IPS-11a (cell line): ENCODE measurements around the gene KRTAP10-6.
"Not testable (repeated sequence)": the region's sequence is repeated elsewhere in the genome, so short reads cannot be mapped to it uniquely, and the experiment has no call there.

Experiments used
- H3K4me3 ChIP-seq: one replicate; pipeline ENCODE4 v1.5.1; 2013; ENCODE audit warnings: low read depth, low read length, control low read depth

KRTAP10-6 gene

DNA sequence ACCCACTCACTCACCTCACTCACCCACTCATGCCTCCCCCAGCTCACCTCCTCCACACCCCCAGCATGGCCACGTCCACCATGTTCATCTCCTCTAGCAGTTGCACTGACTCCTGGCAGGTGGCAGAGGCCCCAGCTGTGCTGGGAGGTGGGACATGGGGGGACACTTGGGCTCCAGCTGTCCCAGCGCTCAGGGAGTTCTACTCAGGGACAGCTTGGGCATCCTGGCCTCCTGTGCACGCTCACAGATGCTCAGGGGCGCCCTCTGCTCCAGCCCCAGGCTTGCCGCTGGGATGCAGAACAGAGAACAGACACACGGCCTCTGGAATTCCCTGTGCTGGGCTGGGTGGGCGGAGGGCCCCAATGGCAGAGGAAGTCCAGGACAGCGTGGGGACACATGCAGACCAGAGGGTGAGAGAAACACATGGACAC lies 24.8 kb upstream of the KRTAP10-6 start:
- H3K4me3 ChIP-seq: no peak overlapping the region

GRCh38 chr21:44616591-44616926 lies 24.3 kb upstream of the KRTAP10-6 start:
- no peak overlapping the region for H3K4me3 ChIP-seq

DNA sequence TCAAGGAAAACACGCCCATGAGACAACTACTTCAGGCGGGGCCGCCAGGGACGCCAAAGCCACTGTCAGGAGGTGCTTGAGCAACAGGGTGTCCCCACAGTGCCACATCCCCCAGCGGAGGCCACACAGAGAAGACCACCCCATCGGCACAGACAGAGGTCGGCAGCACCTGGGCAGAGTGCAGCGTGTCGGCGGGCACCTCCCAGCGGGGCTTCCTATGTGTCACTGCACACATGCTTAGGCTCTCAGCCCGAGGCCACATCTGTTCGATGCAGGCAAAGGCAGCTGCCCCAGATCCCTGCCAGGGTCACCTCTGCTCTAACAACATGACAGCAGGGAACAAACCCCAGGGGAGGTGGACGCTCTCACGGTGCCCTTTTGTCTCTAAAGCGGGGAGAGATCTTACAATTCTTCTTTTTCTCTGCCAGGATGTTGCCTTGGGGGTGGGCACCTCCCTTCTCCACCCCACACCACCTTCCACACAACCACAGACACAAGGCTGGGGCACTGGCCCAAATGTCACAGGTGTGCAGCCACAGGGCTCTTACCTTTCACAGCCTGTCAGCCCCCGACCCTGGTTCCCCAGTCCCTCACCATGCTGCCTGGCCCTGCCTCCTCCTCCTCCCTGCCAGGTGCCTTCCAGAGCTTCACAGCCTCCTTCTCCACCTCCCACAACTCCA lies 23.7 kb upstream of the KRTAP10-6 start:
- no peak overlapping the region for H3K4me3 ChIP-seq

DNA sequence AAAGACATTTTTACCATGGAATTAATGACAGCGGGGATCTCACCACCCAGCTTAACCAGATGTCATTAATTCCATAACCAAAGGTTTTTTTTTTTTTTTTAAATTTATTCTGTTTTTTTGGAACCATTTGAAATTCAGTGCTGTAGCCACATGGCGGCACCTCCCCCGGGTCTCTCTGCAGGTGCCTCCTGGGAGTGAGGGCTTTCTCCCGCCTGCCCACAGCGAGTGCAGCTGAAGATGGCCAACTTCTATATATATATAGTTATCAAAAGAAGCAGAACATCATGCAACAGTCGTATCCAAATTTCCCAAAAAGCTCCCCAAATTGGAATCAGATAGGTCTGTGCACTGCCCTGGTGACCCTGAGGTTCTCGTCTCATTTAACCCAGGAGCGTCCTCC lies 23.2 kb upstream of the KRTAP10-6 start:
- H3K4me3 ChIP-seq: no peak overlapping the region

DNA sequence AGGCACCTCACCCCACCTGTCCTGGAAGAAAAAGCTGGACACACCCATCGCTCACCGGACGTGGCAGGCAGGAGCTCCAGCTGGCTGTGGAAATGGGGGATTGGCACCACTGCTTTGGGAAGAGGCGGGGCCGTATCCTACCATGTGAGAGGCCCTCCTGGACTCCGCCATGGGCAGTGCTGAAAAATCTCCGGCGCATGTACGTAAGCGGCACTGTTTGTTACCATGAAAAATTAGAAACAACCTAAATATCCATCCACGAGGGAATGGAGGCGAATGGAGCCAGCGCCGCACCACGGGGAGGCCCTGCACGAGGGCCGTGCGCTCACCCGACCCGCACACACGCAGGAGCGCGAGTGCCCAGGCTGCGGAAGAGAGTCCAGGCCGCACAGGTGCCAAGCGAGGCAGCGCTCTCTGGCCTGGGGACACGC lies 22.7 kb upstream of the KRTAP10-6 start:
- no peak overlapping the region for H3K4me3 ChIP-seq

DNA sequence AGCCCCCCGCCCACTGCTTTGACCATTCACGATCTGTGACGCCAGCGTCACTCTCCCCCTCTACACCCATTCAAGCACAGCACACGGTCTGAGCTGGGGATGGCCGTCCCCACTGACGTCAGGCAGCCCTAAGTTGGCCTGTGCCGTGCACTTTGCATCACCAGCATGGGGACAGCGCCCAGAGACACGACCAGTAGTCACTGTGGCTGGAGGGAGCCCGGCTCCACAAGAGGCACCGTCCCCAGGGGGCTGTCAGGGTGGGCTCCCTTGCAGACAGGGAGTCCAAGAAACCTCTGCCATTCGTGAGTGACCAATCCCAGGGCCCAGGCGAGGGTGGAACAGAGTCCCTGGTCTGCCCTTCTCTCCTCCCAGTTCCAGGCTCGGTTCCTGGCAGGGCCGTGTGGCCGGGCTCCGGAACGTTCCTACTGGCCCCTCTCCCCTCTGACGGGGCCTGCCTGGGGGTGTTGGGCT lies 21.9 kb upstream of the KRTAP10-6 start:
- no peak overlapping the region for H3K4me3 ChIP-seq

DNA sequence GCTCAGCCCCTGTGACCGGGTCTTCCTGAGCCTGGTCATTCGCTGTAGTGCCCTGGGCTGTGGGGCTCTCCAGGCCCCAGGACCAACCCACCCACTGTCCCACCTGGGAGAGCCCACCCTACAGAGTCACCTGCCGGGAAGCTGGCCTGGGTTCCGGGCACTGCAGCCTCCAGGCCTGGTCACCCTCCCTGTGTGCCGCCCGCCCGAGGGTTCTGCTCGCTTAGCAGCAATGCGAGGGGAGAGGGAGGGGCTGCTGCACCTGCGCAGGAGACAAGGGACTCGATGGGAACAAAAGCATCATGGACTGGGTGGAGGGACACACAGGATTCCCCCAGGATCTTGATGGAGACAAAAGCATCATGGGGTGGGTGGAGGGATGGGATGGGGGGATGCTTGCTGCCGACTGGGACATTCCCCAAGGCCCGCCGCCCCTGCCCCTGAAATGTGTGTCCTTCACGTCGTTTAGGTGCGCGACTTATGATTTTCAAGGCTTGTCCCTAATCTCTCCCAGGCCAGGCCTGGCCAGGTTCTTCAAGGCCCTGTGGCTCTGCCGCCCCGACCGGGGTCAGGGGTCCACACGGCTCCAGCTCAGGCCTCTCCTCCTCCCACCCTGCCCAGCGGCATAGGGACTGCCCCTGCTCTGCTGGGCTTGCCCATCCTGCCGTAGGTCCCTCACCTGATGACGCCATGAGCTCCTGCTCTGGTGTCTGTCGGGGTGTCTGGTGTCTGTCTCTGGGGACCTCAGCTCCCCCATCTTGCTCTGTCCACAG lies 21.3 kb upstream of the KRTAP10-6 start:
- no peak overlapping the region for H3K4me3 ChIP-seq

- H3K4me3 ChIP-seq: no peak overlapping the region
Measured at GRCh38 chr21:44612669-44613229, 20.4 kb upstream of the KRTAP10-6 start.

DNA sequence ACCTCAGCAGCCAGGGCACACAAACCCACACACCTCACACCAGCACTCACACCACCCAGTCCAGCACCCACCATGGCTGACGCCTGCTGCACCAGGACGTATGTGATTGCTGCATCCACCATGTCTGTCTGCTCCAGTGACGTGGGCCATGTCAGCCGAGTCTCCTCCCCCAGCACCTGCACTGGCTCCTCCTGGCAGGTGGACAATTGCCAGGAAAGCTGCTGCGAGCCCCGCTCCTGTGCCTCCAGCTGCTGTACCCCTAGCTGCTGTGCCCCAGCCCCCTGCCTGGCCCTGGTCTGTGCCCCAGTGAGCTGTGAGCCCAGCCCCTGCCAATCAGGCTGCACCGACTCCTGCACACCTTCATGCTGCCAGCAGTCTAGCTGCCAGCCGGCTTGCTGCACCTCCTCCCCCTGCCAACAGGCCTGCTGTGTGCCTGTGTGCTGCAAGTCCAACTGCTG lies 19.8 kb upstream of the KRTAP10-6 start, which contains the start of gene KRTAP10-8:
Gene KRTAP10-8 (plus strand): TSS at position 51 of the 458 bp plus-strand sequence. CDS start 22 bp downstream, at position 73.
- no peak within 1 kb of the TSS for H3K4me3 ChIP-seq

- no peak overlapping the region for H3K4me3 ChIP-seq
Measured at GRCh38 chr21:44611551-44611950, 19.2 kb upstream of the KRTAP10-6 start.

DNA sequence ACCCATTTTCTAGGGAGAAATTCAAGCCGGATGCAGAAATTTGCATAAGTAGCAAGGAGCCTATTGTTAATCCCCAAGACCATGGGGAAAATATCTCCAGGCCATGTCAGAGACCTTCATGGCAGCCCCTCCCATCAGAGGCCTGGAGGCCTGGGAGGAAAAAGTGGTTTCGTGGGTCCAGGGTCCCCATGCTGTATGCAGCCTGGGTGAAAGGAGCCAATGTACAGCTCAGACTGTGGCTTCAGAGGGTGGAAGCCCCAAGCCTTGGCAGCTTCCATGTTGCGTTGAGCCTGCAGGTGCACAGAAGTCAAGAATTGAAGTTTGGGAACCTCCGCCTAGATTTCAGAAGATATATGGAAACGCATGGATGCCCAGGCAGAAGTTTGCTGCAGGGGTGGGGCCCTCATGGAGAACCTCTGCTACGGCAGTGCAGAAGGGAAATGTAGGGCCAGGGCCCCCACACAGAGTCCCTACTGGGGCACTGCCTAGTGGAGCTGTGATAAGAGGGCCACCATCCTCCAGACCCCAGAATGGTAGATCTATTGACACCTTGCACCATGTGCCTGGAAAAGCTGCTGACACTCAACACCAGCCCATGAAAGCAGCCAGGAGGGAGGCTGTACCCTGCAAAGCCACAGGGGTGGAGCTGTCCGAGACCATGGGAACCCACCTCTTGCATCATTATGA lies 18.0 kb upstream of the KRTAP10-6 start:
- H3K4me3 ChIP-seq: not testable (repeated sequence)

DNA sequence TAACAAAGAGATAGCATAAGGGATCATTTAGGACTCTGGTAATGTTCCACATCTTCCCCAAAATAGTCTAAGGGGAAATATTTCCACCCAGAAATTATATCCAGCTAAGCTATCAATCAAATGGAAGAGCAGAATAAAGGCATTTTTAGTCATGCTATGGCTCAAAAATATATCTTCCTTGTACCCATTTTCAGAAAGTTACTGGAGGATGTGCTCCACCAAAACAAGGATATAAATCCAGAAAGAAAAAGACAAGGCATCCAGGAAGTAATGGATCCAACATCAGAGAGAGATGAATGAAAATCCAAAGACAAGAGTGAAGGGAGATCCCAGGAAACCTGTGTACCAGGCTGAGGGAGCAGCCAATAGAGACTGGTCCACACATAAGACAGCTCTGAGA lies 16.9 kb upstream of the KRTAP10-6 start:
- no peak overlapping the region for H3K4me3 ChIP-seq

DNA sequence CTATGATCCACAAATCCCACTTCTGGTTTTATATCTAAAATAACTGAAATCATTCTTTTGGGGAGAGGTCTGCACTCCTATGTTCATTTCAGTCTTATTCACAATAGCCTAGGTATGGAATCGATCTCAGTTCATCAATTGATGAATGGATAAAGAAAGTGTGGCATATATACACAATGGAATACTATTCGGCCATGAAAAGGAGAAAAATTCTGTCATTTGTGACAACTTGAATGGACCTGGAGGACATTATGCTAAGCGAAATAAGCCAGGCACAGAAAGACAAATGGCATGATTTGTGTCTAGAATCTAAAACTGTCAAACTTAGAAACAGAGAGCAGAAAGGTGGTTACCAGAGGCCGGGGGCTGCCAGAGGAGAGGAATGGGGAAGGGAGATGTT lies 14.2 kb upstream of the KRTAP10-6 start:
- H3K4me3 ChIP-seq: no peak overlapping the region

DNA sequence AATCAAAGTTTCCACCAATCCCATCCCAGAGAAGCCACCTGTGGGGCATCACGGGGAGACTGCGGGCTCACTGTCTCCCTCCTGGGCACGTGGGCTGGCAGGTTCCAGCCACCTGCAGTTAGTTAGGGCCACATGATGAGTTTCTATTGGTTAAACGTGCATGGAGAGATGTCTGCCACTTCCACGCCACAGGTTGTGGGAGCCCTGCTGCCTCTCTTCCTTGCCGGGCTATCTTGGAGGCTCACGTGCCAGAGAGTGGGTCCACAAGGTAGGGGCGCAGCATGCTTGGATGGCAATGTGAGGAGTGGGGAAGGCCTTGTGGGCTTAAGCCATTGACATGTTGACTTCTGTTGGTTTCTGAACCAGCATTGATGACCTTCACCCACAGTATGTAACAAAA lies 11.6 kb upstream of the KRTAP10-6 start:
- H3K4me3 ChIP-seq: no peak overlapping the region

- H3K4me3 ChIP-seq: no peak overlapping the region
Measured at GRCh38 chr21:44603109-44603875, 11.0 kb upstream of the KRTAP10-6 start.

GRCh38 chr21:44602463-44602850 lies 10.2 kb upstream of the KRTAP10-6 start:
- no peak overlapping the region for H3K4me3 ChIP-seq

DNA sequence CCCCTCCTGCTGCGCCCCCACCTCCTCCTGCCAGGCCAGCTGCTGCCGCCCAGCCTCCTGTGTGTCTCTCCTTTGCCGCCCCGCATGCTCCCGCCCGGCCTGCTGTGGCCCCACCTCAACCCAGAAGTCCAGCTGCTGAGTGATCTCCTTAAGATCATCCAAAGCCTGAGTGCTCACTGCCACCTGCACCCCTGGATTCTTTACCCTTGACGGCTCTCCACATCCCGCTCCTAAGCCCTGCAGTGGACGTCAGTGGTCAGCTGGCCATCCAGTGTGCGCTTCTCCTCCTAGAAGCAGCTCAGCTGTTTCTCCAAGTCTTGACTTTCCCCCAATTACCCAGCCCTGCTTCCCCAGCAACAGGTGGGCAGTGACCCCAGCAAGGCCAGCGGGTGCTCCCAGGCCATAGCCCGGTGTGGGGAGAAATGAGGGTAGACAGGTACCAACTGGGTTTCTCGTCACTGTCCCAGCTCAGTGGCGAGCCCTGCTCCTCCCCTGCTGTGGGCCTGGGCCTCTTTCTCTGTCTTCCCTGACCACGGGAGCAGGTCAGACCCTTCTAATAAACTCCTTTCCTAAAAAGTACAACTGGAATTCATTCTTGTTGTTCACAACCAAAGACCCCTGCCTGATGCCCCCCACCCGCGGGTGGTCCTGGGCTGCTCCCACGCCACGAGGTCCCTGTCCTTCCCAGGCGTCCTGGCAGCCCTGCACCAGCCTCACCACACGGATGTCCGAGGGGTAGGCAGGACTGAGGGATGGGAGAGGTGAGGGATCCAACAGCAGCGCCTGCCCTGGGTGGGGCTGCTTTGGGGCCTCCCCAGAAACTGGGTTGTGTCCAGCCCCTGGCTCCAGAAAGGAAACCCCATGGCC lies 9.5 kb upstream of the KRTAP10-6 start:
- H3K4me3 ChIP-seq: no peak overlapping the region

GRCh38 chr21:44601091-44601490 lies 8.8 kb upstream of the KRTAP10-6 start:
- not testable (repeated sequence) for H3K4me3 ChIP-seq

GRCh38 chr21:44600118-44600978 lies 8.0 kb upstream of the KRTAP10-6 start, which contains the start of gene KRTAP10-7:
TSS of gene KRTAP10-7 (plus strand) at chr21:44600597. CDS start at chr21:44600622, 25 bp downstream.
- not testable (repeated sequence) for H3K4me3 ChIP-seq
